ENCODE measurements around the gene RALY. TPM values are rescaled to one million over a fixed set of nuclear protein-coding genes. Genes with fewer than 3 reads are reported as not detected.

Gene RALY
- total RNA-seq, 2 experiments from 2014 or later, result 137 to 139 TPM

DNA sequence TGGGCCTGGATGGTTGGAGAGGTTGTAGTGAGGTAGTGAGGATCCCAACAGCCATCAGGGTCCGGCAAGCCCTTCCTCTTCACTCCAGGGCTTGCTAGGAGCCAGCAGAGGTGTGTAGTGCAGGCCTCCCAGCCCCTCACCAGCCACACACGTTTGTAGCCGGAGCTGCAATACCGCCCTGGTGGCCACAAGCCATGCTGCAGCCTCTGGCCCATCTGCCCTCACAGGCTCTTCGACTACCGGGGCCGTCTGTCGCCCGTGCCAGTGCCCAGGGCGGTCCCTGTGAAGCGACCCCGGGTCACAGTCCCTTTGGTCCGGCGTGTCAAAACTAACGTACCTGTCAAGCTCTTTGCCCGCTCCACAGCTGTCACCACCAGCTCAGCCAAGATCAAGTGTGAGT, 81.9 kb downstream of the RALY start:
- Mint-ChIP-seq H3K27me3 (ENCODE audit: low read depth) (no peaks in the 10 kb centered on the region), H3K9me3 (no peaks in the 10 kb centered on the region), H3K27ac (no peak overlapping the region), H3K4me3 (no peak overlapping the region), H3K36me3 (ENCODE audit: low read depth) (peaks cover 7% of the 10 kb centered on the region), H3K4me1 (ENCODE audit: low read depth) (peaks cover 10% of the 10 kb centered on the region)
- DNase-seq, result no peak
- intact Hi-C loops (cut with micrococcal nuclease), result no loop called here
- CTCF ChIA-PET, result interaction anchor here (2.3 kb wide), 1 partner anchor 161 kb away, joined by 5 read pairs; no protein-coding TSS in a partner anchor

DNA sequence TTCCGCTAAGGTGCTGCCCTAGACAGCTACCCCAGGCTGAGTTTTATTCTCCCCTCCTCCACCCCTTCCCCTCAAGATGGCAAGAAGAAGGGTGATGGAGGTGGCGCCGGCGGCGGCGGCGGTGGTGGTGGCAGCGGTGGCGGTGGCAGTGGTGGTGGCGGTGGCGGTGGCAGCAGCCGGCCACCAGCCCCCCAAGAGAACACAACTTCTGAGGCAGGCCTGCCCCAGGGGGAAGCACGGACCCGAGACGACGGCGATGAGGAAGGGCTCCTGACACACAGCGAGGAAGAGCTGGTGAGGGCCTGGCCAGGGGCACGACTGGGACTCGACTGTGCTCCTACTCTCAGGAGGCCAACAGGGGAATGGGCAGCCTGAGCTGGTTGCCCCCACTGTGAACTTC, 83.2 kb downstream of the RALY start:
- Mint-ChIP-seq H3K4me3 (no peak overlapping the region), H3K27ac (no peak overlapping the region), H3K4me1 (ENCODE audit: low read depth) (peaks cover 7% of the 10 kb centered on the region), H3K27me3 (ENCODE audit: low read depth) (no peaks in the 10 kb centered on the region), H3K9me3 (no peaks in the 10 kb centered on the region), H3K36me3 (ENCODE audit: low read depth) (peaks cover 10% of the 10 kb centered on the region)
- intact Hi-C loops (cut with micrococcal nuclease), result no loop called here
- DNase-seq, result no peak
- CTCF ChIA-PET, result interaction anchor here (0.5 to 0.9 kb wide), 4 partner anchors 30 to 1888 kb away, joined by 3 to 8 read pairs (median 4); no protein-coding TSS in a partner anchor

DNA sequence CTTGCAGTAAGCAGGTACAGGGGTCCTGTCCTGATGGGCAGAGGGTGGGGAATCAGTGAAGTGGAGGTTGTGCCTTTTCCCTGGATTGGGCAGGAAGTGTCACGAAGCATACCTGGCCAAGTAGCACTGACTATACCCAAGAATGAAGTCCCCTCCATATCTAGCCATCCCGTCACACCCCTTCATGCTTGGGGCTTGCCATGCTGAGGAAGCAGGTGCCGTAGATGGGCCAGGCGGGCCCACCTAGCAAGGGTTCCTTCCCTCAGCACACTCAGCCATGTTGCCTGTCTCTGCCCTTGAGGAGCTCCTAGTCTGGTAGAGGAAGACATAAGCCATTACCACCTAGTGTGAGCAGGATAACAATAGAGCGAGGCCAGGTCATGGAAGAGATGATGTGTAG, 84.8 kb downstream of the RALY start:
- peaks cover 14% of the 10 kb centered on the region for H3K36me3 Mint-ChIP-seq (ENCODE audit: low read depth)
- H3K27ac Mint-ChIP-seq, result no peak overlapping the region
- no peaks in the 10 kb centered on the region for H3K9me3 Mint-ChIP-seq
- intact Hi-C loops (cut with micrococcal nuclease), result no loop called here
- no peaks in the 10 kb centered on the region for H3K27me3 Mint-ChIP-seq (ENCODE audit: low read depth)
- no peak overlapping the region for H3K4me3 Mint-ChIP-seq
- CTCF ChIA-PET, result interaction anchor here (0.9 kb wide), 1 partner anchor 163 kb away, joined by 5 read pairs; no protein-coding TSS in a partner anchor
- peaks cover 5% of the 10 kb centered on the region for H3K4me1 Mint-ChIP-seq (ENCODE audit: low read depth)
- DNase-seq, result no peak

DNA sequence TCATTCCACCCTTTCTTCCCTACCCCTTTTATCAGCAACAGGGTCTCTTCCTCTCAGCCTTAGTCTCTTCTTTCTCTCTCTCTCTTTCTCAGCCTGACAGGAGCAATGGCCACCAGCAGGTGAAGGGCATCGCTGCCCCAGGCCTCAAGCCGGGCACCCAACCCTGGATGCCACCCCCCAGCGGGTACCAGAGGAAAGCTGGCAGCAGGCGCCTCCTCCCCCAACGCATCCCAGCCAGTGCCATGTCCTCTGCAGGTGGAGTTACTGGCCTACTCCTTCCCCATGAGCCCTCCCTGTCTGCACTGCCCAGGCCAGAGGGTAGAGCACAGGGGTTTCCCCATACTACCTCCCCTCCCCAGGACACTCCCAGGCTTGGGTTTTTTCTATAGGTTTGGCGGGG, 86.1 kb downstream of the RALY start:
- CTCF ChIA-PET, result no interaction called here
- Mint-ChIP-seq H3K27ac (no peak overlapping the region), H3K4me3 (no peak overlapping the region), H3K27me3 (ENCODE audit: low read depth) (no peaks in the 10 kb centered on the region), H3K36me3 (ENCODE audit: low read depth) (peaks cover 15% of the 10 kb centered on the region), H3K9me3 (no peaks in the 10 kb centered on the region), H3K4me1 (ENCODE audit: low read depth) (no peaks in the 10 kb centered on the region)
- DNase-seq, result no peak
- intact Hi-C loops (cut with micrococcal nuclease), result no loop called here

DNA sequence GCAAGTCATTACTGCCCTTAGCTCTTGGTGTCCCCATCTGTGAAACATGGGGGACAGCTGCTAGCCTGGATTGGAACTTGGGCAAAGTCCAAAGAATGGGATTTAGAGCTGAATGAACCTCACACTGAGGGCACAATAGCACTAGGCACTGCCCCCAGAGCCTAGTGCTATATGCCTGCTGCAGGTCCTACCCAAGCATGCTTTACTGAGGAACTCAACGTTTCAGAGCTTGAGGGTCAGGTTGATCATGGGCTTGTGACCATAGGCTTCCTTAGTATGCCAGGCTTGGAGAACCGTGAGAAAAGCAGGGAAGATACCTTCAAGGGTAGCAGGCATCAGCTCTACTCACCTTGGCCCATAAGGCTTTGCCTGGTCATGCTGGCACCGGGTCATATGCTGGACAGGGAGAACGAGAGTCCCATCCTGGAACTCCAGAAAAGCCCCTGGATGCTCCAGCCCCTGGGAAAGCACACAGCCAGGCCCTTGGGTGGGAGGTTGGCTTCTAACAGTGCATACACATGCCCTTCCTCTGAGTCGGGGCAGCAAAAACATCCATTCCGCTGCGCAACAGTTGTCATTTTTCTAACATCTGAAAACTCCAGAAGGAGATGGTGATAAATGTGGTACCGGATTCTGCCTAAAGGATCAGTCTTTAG, 88.6 kb downstream of the RALY start:
- H3K9me3 Mint-ChIP-seq, result no peaks in the 10 kb centered on the region
- DNase-seq, result no peak
- H3K27me3 Mint-ChIP-seq (ENCODE audit: low read depth), result no peaks in the 10 kb centered on the region
- intact Hi-C loops (cut with micrococcal nuclease), result no loop called here
- no peaks in the 10 kb centered on the region for H3K4me1 Mint-ChIP-seq (ENCODE audit: low read depth)
- peaks cover 20% of the 10 kb centered on the region for H3K36me3 Mint-ChIP-seq (ENCODE audit: low read depth)
- no peak overlapping the region for H3K27ac Mint-ChIP-seq
- CTCF ChIA-PET, result interaction anchor here (0.6 to 1.0 kb wide), 2 partner anchors 46 to 155 kb away, joined by 5 to 6 read pairs; no protein-coding TSS in a partner anchor
- no peak overlapping the region for H3K4me3 Mint-ChIP-seq

DNA sequence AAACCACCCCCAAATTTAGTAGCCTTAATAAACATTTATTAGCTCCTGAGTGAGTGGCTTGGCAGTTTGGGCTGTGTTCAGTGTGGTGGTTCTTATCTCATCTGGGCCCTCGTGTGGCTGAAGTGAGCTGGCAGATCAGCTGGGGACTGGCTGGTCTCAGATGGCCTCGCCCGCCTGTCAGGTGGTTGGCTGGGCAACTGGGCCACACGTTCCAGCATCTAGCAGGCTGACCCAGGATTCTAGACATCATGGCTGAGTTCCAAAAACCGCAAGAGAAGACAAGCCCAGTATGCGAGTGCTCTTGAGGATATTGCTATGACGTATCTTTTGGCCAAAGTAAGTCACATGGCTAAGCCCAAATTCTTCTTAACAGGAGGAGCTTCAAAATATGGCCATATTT, 89.4 kb downstream of the RALY start:
- intact Hi-C loops (cut with micrococcal nuclease), result no loop called here
- CTCF ChIA-PET, result interaction anchor here (0.6 kb wide), 1 partner anchor 156 kb away, joined by 6 read pairs; no protein-coding TSS in a partner anchor
- DNase-seq, result no peak
- Mint-ChIP-seq H3K4me3 (no peak overlapping the region), H3K27ac (peak overlapping the region; percentile 25), H3K27me3 (ENCODE audit: low read depth) (no peaks in the 10 kb centered on the region), H3K4me1 (ENCODE audit: low read depth) (no peaks in the 10 kb centered on the region), H3K9me3 (no peaks in the 10 kb centered on the region), H3K36me3 (ENCODE audit: low read depth) (peaks cover 21% of the 10 kb centered on the region)

DNA sequence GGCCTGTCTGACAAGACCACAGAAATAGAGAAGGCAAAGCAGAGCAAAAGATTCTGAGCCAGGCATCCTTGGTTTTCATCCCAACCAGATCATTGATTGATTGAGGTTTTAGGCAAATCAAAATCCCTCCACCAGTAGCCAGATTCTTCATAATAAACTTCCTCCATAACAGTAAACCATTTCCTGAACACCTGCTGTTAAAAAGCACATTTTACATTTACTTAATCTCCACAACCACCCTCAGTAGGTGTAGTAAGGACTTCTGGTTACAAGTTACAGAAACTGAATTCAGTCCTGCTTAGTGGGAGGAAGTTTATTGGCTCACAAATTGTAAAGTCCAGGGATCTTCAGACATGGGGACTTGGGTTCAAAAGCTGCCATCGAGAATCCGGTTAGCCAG, 90.1 kb downstream of the RALY start:
- Mint-ChIP-seq H3K27ac (peak overlapping the region; percentile 62), H3K9me3 (no peaks in the 10 kb centered on the region), H3K4me3 (no peak overlapping the region), H3K4me1 (ENCODE audit: low read depth) (no peaks in the 10 kb centered on the region), H3K36me3 (ENCODE audit: low read depth) (peaks cover 27% of the 10 kb centered on the region), H3K27me3 (ENCODE audit: low read depth) (no peaks in the 10 kb centered on the region)
- no peak for DNase-seq
- CTCF ChIA-PET, result interaction anchor here (0.7 kb wide), 1 partner anchor 143 kb away, joined by 3 read pairs; no protein-coding TSS in a partner anchor
- intact Hi-C loops (cut with micrococcal nuclease), result no loop called here

DNA sequence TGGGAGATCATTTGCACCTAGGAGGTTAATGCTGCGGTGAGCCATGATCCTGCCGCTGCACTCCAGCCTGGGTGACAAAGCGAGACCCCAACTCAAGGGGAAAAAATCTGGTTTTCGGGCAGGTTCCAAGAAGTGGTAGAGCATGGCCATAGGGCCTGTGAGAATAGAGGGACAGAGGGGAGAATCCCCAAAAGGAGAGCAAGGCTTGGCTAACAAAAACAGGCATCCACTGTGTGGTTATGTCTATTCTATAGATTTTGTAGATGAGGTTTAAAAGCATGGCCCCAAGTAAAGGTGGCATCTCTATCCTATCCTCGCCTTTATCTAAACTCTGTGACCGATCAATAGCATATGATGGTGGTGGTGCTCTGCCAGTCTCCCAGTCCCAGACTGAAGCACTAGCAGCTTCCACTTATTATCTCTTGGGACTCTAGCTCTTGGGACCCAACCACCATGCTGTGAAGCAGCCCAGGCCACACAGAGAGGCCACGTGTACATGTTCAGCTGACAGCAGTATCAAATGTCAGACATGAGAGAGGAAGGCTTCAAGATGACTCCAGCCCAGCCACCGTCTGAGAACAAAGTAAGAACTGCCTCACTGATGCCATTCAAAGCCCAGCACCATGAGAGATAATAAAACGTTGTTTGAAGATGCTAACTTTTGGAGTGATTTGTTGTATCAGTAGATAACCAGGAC, 90.7 kb downstream of the RALY start:
- peaks cover 31% of the 10 kb centered on the region for H3K36me3 Mint-ChIP-seq (ENCODE audit: low read depth)
- H3K27ac Mint-ChIP-seq, result peak overlapping the region; percentile 62
- intact Hi-C loops (cut with micrococcal nuclease), result no loop called here

DNA sequence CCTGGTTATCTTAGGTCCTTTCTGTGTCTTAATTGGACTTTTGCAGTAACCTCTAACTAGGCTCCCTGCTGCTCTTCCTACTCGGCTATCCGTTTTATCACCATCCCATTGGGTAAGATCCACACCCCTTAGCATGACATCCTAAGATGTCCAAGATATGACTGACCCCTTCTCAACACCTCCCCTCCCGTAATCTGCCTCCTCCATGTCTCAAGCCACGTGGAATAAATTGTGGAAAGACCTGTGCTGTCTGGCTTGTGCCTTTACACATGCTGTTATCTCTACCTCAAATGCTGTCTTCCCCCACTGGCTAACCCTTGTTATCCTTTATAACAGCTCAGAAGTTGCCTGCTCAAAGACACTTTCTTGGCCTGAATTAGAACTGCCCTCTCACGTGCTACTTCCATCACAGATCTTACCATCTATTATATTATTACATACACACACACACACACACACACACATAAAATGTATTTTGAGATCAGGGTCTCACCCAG, 91.9 kb downstream of the RALY start:
- intact Hi-C loops (cut with micrococcal nuclease), result no loop called here
- Mint-ChIP-seq H3K9me3 (no peaks in the 10 kb centered on the region), H3K36me3 (ENCODE audit: low read depth) (peaks cover 38% of the 10 kb centered on the region), H3K27ac (peak overlapping the region; percentile 6), H3K27me3 (ENCODE audit: low read depth) (no peaks in the 10 kb centered on the region), H3K4me3 (no peak overlapping the region), H3K4me1 (ENCODE audit: low read depth) (peaks cover 3% of the 10 kb centered on the region)
- CTCF ChIA-PET, result no interaction called here
- no peak for DNase-seq

More for the DNA sequence above, 90.7 kb downstream of the RALY start:
- no peaks in the 10 kb centered on the region for H3K27me3 Mint-ChIP-seq (ENCODE audit: low read depth)
- no peak overlapping the region for H3K4me3 Mint-ChIP-seq
- H3K9me3 Mint-ChIP-seq, result no peaks in the 10 kb centered on the region
- CTCF ChIA-PET, result interaction anchor here (0.7 kb wide), 1 partner anchor 144 kb away, joined by 3 read pairs; no protein-coding TSS in a partner anchor
- H3K4me1 Mint-ChIP-seq (ENCODE audit: low read depth), result no peaks in the 10 kb centered on the region
- no peak for DNase-seq

DNA sequence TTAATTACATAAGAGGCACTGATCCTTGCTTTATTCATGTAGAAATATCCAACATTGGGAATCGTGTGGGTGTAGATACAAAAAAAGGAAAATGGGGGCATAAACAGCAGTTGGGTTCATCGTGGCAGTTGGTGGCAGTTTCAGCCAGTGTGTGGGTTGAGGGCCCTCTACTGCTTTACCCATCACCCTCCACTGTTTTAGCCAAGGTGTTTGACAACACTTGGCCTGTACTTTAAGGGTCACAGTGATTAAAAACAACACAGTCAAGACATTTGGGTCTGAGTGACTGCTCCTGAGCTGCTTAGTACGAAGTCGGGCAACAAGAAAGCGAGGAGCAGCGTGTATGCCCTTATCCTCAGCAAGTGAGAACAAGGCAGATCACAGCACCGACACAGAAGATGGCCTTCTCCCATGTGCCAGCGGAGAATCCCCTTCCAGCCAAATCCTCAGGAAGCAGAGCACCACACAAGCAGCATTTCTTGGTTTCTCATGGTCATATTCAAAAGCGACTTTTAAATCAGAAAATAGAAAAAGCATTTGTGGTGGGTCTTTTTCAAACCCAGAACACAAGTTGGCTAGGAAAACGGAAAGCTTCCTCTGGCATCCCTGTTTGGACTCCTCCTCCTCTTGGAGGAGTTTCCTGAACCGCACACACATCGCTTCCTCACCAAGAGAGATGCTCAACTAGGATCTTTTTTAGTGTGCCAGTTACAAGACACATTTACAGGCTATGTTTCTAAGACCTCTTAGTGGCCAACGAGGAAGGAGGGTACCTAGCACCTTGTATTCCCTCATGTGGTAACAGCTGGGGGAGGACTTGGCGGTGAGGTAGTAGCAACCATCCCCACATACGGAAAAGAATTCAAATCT, 94.8 kb downstream of the RALY start:
- Mint-ChIP-seq H3K4me1 (ENCODE audit: low read depth) (peaks cover 3% of the 10 kb centered on the region), H3K9me3 (no peaks in the 10 kb centered on the region), H3K27ac (peak overlapping the region; percentile 21), H3K4me3 (no peak overlapping the region), H3K27me3 (ENCODE audit: low read depth) (no peaks in the 10 kb centered on the region), H3K36me3 (ENCODE audit: low read depth) (peaks cover 51% of the 10 kb centered on the region)
- intact Hi-C loops (cut with micrococcal nuclease), result no loop called here
- CTCF ChIA-PET, result no interaction called here
- DNase-seq, result no peak

DNA sequence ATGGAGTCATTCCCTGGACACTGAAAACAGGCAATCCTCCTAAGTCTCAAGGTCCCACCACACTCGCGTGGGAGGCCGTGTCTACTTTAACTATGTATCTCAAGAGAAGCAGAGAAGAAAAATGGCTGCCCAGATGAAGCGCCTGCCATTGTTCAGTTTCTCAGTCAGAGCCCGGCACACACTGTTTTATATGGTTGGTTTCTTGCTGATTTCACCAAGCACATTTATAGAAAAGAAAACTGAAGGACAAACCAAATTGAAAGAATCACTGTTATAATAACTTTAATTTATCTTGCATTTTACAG, 95.4 kb downstream of the RALY start:
- no peak overlapping the region for H3K27ac Mint-ChIP-seq
- DNase-seq, result no peak
- peaks cover 3% of the 10 kb centered on the region for H3K4me1 Mint-ChIP-seq (ENCODE audit: low read depth)
- peaks cover 56% of the 10 kb centered on the region for H3K36me3 Mint-ChIP-seq (ENCODE audit: low read depth)
- CTCF ChIA-PET, result interaction anchor here (1.3 kb wide), 1 partner anchor 11 kb away, joined by 3 read pairs; no protein-coding TSS in a partner anchor
- no peaks in the 10 kb centered on the region for H3K9me3 Mint-ChIP-seq
- no peaks in the 10 kb centered on the region for H3K27me3 Mint-ChIP-seq (ENCODE audit: low read depth)
- intact Hi-C loops (cut with micrococcal nuclease), result no loop called here
- no peak overlapping the region for H3K4me3 Mint-ChIP-seq

Measured in activated naive CD4-positive, alpha-beta T cell treated with anti-CD3 and anti-CD28 coated beads for 36 hours (primary cell).